SU-DHL-6 (cell line): ENCODE measurements around the gene FGF19.

Experiments
- H2AFZ ChIP-seq: fragments of 200-600 bp; sonication (generic); 2 replicates; pipeline ENCODE4 v1.6.1; 2014; ENCODE audit warnings: low read depth, mild to moderate bottlenecking, moderate library complexity, mixed read lengths, antibody characterized with exemption, low read length; ENCODE audit not compliant: severe bottlenecking
- H3F3A ChIP-seq: fragments of 200-600 bp; shearing (Covaris generic); 2 replicates; pipeline ENCODE4 v1.6.0; 2016; ENCODE audit warnings: antibody characterized with exemption, mild to moderate bottlenecking; ENCODE audit not compliant: insufficient read depth
- H3K27ac ChIP-seq: fragments of 200-600 bp; sonication (generic); 2 replicates; pipeline ENCODE4 v1.5.1; 2016; ENCODE audit warnings: low read depth, mild to moderate bottlenecking, low read length, moderate library complexity, mixed read lengths
- H3K27me3 ChIP-seq: fragments of 200-600 bp; sonication (generic), shearing (Covaris generic); 2 replicates; pipeline ENCODE4 v1.6.0; 2014; ENCODE audit warnings: mild to moderate bottlenecking, low read length
- H3K36me3 ChIP-seq: fragments of 200-600 bp; sonication (generic); 2 replicates; pipeline ENCODE4 v1.6.1; 2014; ENCODE audit warnings: mild to moderate bottlenecking, low read length, mixed read lengths
- H3K4me2 ChIP-seq: fragments of 300-600, 200-600 bp; shearing (Covaris generic), sonication (generic); 2 replicates; pipeline ENCODE4 v1.6.0; 2014; ENCODE audit warnings: low read length, low read depth, mild to moderate bottlenecking; ENCODE audit not compliant: poor library complexity, severe bottlenecking
- H3K4me3 ChIP-seq: fragments of 200-600 bp; sonication (generic); 2 replicates; pipeline ENCODE4 v1.5.1; 2014; ENCODE audit warnings: antibody characterized with exemption, low read length, mild to moderate bottlenecking, mixed read lengths; ENCODE audit not compliant: insufficient read depth, poor library complexity, severe bottlenecking
- H3K79me2 ChIP-seq: fragments of 200-600 bp; sonication (generic); 2 replicates; pipeline ENCODE4 v1.6.1; 2014; ENCODE audit warnings: mild to moderate bottlenecking, low read length, moderate library complexity; ENCODE audit not compliant: insufficient read depth
- H3K9ac ChIP-seq: fragments of 200-600 bp; sonication (generic); 2 replicates; pipeline ENCODE4 v1.7.0; 2014; ENCODE audit warnings: mild to moderate bottlenecking, low read length
- H3K9me2 ChIP-seq: fragments of 200-600 bp; sonication (generic); replicated peaks from 2 replicates; pipeline ENCODE4 v1.6.1; 2014; ENCODE audit warnings: low read length; ENCODE audit not compliant: insufficient read depth
- H3K9me3 ChIP-seq: fragments of 200-600 bp; sonication (generic); 2 replicates; pipeline ENCODE4 v1.6.1; 2014; ENCODE audit warnings: low read length, mixed read lengths; ENCODE audit not compliant: insufficient read depth
- H4K20me1 ChIP-seq: fragments of 200-600 bp; sonication (generic); 2 replicates; pipeline ENCODE4 v1.6.1; 2014; ENCODE audit warnings: low read depth, mild to moderate bottlenecking, antibody characterized with exemption, low read length, moderate library complexity, mixed read lengths
- CTCF ChIP-seq: fragments of 200-600 bp; sonication (generic); IDR thresholded peaks from one replicate; pipeline ENCODE4 v1.5.1; 2017; ENCODE audit warnings: antibody characterized with exemption, mild to moderate bottlenecking, low read length, moderate library complexity; ENCODE audit not compliant: insufficient read depth, poor library complexity, severe bottlenecking
- EZH2phosphoT487 ChIP-seq: fragments of 200-600 bp; sonication (generic), shearing (Covaris generic); conservative IDR thresholded peaks from 2 replicates; pipeline ENCODE4 v1.6.1; 2018; ENCODE audit warnings: mild to moderate bottlenecking, antibody characterized with exemption, low read length, moderate library complexity, mixed read lengths

The FGF19 gene

GRCh38 chr11:69750108-69750850 is 46.5 kb upstream of the FGF19 start:
- TF ChIP-seq EZH2phosphoT487 = no peak
- TF ChIP-seq CTCF = no peak
- no peaks in the 10 kb centered on the region for H3K9me3 ChIP-seq
- H3F3A ChIP-seq = no peaks in the 10 kb centered on the region
- no peak overlapping the region for H3K9ac ChIP-seq
- H3K36me3 ChIP-seq = no peaks in the 10 kb centered on the region
- no peak overlapping the region for H3K27ac ChIP-seq
- no peaks in the 10 kb centered on the region for H3K27me3 ChIP-seq
- no peak overlapping the region for H3K4me2 ChIP-seq
- no peaks in the 10 kb centered on the region for H3K9me2 ChIP-seq
- no peak overlapping the region for H3K4me3 ChIP-seq
- no peaks in the 10 kb centered on the region for H3K79me2 ChIP-seq
- H4K20me1 ChIP-seq = no peaks in the 10 kb centered on the region
- H2AFZ ChIP-seq = no peak overlapping the region

GRCh38 chr11:69748637-69749036 is 44.8 kb upstream of the FGF19 start:
- Histone ChIP-seq H3K27ac (no peak overlapping the region), H3K4me2 (no peak overlapping the region), H3F3A (no peaks in the 10 kb centered on the region), H3K4me3 (no peak overlapping the region), H3K79me2 (no peaks in the 10 kb centered on the region), H3K27me3 (no peaks in the 10 kb centered on the region), H4K20me1 (no peaks in the 10 kb centered on the region), H3K36me3 (no peaks in the 10 kb centered on the region), H3K9ac (no peak overlapping the region), H2AFZ (no peak overlapping the region), H3K9me2 (no peaks in the 10 kb centered on the region), H3K9me3 (no peaks in the 10 kb centered on the region)
- TF ChIP-seq EZH2phosphoT487 (no peak), CTCF (no peak)

- Histone ChIP-seq H4K20me1 (no peaks in the 10 kb centered on the region), H3K9me2 (no peaks in the 10 kb centered on the region), H3K27ac (no peak overlapping the region), H3K9me3 (no peaks in the 10 kb centered on the region), H3K36me3 (no peaks in the 10 kb centered on the region), H3K79me2 (no peaks in the 10 kb centered on the region), H3K9ac (no peak overlapping the region), H3F3A (no peaks in the 10 kb centered on the region), H3K4me3 (no peak overlapping the region), H3K4me2 (no peak overlapping the region), H3K27me3 (no peaks in the 10 kb centered on the region), H2AFZ (no peak overlapping the region)
- TF ChIP-seq CTCF = no peak
- TF ChIP-seq EZH2phosphoT487 = no peak
These were observed 43.2 kb upstream of the FGF19 start for GRCh38 chr11:69746752-69747742.
